ENCODE measurements around the gene FCF1.
"Not testable (repeated sequence)": the region's sequence is repeated elsewhere in the genome, so short reads cannot be mapped to it uniquely, and the experiment has no call there.

FCF1 gene

DNA sequence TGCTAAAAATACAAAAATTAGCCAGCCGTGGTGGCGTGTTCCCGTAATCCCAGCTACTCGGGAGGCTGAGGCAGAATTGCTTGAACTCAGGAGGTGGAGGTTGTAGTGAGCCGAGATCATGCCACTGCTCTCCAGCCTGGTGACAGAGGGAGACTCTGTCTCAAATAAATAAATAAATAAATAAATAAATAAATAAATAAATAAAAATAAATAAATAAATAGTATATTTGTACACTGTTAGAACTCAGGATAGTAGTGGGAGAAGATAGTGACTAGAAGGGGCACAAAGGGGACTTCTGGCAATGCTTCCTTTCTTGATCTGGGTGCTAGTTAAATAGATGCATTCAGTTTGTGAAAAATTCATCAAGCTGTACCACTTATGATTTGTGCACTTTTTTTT is 45.6 kb downstream of the FCF1 start:
- H3K27ac ChIP-seq, H3K4me3 ChIP-seq: not testable (repeated sequence)

GRCh38 chr14:74762917-74763802 is 50.2 kb downstream of the FCF1 start, which contains the start of gene YLPM1:
TSS of gene YLPM1 (plus strand) at chr14:74763316. CDS start at chr14:74763490, 174 bp downstream.
- peak within 1 kb of the TSS; percentile 85 to 99 (median 96) for H3K27ac ChIP-seq
- H3K4me3 ChIP-seq: peak within 1 kb of the TSS; percentile 53 to 99 (median 84)

GRCh38 chr14:74763803-74764531 is 51.0 kb downstream of the FCF1 start:
- peak overlapping the region; percentile 53 to 99 (median 84) for H3K4me3 ChIP-seq
- peak overlapping the region; percentile 85 to 99 (median 96) for H3K27ac ChIP-seq

- peak overlapping the region in 1 of 7 experiments; percentile 84 for H3K4me3 ChIP-seq
Observed at GRCh38 chr14:74765721-74766120, 52.8 kb downstream of the FCF1 start.

DNA sequence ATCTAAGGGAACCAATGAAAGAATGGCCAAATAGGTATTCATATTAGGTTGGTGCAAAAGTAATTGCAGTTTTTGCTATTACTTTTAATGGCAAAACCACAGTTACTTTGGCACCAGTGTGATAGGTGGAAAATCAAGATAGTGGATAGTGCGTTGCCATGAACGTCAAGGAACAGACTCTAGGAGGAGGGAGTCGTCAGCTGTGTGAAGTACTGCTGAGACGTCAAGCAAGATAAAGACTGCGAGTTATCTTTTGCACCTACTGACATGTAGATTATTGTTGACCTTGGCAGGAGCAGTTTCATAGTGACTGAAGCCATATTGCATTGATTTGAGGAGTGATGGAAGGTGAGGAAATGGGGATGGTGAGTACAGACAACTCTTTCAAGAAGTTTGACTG is 58.5 kb downstream of the FCF1 start:
- Histone ChIP-seq H3K4me3 (no peak overlapping the region), H3K27ac (no peak overlapping the region)

More at GRCh38 chr14:74765721-74766120, 52.8 kb downstream of the FCF1 start:
- H3K27ac ChIP-seq: no peak overlapping the region

DNA sequence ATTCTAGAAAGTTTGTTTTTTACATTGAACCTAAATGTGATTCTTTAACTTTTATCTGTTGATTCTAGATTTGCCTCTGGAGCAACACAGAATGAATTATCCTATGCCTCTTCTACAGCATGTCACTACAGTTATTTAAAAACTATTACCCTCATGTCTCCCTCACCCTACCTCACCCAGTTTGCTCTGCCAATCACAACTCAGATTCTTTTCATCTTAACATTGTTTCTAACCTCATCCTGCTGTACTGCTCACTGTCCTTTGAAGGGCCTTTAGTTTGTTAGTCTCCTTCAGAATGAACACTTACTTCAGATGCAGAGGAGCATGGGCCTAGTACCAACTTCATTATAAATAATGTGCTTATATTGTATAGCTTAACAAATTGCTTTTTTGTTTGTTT is 71.7 kb downstream of the FCF1 start:
- H3K4me3 ChIP-seq: no peak overlapping the region
- H3K27ac ChIP-seq: no peak overlapping the region

DNA sequence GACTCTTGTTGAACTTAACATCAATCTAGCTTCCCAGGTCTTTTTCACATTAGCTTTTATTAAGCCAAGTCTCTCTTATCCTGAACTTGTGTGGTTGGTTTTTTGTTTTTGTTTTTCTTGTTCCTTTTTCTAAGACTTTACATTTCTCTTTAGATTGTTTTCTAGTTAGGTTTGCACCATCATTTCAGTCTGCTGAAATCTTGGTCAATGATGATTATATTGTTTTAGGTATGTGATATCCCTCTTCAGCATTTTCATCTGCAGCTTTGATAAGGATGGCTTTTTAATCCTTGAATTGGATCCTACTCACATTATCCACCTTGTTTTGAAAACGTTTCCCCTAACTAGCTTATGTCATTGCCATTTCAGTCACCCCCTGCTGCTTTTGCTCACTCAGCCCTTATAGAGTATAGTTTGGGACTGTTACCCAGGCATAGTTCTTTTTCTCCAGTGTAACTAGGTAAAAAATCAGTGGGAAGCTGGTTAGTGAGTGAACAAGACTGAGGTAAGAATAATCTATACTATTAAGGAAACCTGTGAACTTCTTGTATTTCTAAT is 72.2 kb downstream of the FCF1 start:
- H3K4me3 ChIP-seq: no peak overlapping the region
- H3K27ac ChIP-seq: no peak overlapping the region

- Histone ChIP-seq H3K4me3 (no peak overlapping the region), H3K27ac (no peak overlapping the region)
Observed at GRCh38 chr14:74786796-74787315, 73.9 kb downstream of the FCF1 start.
